GM21529 (cell line): Measurements from ENCODE around the gene TOM1.

Source experiments
- ATAC-seq: cut with Tn5 transposase; IDR thresholded peaks from one replicate; pipeline ENCODE4 v1.9.1; 2021; ENCODE audit not compliant: unreplicated experiment

TOM1 gene

DNA sequence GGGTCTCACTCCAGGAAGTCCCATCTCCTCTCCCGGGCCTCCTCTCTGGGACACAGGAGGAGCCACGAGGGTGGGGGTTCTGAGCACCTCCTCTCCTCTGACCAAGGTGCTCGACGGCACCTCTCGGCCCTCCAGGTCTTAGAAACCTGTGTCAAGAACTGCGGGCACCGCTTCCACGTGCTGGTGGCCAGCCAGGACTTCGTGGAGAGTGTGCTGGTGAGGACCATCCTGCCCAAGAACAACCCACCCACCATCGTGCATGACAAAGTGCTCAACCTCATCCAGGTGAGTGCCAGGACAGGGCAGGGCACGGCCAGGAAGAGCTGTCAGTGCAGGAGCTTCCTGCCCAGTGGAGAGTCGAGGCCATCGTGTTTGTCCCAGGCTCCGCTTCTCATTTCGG lies 23.2 kb downstream of the TOM1 start:
- no peak for ATAC-seq

DNA sequence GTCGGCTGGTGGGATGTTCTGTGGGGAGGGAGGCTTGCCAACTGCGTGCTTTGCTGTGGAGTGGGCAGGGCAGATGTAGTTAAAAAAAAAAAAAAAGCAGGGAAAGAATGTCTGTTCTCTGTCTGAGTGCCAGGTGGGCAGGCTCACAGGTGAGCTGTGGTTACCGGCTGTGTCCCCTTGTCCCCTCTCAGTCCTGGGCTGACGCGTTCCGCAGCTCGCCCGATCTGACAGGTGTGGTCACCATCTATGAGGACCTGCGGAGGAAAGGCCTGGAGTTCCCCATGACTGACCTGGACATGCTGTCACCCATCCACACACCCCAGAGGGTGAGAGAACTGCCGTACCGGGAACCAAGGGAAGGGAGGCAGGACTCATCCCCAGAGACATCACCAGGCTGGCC lies 23.6 kb downstream of the TOM1 start:
- ATAC-seq: no peak

DNA sequence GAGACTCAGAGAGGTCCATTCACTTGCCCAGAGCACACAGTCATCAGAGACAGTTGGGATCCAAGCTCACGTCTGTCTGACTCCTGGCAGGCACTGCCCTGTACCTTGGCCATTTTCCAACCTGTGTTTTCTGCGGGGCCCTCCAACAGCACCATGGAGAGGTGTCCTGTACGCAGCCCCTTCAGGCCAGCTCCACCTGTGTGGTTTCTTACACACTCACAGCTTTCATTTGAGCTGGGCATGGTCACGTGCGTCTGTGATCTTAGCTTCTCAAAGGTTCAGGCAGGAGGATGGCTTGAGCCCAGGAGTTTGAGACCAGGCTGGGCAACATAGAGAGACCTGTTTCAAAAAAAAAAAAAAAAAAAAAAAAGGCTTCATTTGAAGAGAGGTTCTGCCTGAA lies 24.4 kb downstream of the TOM1 start:
- ATAC-seq: no peak

DNA sequence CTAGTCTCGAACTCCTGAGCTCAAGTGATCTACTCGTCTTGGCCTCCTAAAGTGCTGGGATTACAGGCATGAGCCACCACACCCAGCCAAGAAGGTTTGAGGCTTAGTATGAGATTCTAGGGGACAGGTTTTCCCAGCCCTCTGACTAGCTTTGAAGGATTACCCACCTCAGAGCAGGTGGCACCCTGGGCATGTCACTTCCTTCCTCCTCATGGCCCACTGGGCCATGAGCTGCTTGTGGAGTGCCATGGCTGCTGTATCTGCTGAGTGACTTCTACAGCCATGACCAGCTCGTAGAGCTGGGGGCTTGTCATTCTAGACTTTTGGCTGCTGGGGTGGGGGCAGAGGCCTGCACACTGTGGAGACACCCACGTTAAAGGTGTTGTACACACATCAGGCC lies 25.1 kb downstream of the TOM1 start:
- no peak for ATAC-seq

GRCh38 chr22:35325209-35325608 lies 25.5 kb downstream of the TOM1 start:
- ATAC-seq: no peak

DNA sequence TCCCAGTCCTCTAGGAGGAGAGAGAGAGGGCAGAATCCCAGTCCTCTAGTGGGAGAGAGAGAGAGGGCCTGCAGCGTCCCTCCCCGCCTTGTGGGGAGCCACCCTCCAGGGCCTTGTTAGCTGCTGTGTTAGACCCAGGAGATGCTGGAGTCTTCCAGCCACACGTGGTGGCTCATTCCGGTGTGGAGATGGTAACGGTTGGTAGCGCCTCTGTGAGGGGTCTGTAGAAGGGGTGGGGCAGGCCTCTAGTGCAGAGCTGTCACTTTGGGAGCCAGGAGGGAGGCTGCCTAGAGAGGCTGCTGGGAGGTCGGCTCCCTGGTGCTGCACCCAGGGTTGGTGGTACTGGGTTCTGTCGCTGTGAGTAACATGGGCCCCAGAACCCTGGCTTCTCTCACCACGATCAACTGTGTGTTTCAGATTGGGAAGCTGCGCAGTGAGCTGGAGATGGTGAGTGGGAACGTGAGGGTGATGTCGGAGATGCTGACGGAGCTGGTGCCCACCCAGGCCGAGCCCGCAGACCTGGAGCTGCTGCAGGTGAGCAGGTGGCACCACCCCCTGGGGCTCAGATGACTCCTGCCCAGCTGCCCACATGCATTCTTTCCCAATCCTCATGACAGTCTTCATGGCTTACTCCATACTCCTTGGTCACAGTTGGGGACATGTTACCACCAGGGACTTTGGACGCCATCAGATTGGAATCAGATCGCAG lies 27.3 kb downstream of the TOM1 start:
- no peak for ATAC-seq

- no peak for ATAC-seq
Measured at GRCh38 chr22:35327690-35328471, 28.2 kb downstream of the TOM1 start.

DNA sequence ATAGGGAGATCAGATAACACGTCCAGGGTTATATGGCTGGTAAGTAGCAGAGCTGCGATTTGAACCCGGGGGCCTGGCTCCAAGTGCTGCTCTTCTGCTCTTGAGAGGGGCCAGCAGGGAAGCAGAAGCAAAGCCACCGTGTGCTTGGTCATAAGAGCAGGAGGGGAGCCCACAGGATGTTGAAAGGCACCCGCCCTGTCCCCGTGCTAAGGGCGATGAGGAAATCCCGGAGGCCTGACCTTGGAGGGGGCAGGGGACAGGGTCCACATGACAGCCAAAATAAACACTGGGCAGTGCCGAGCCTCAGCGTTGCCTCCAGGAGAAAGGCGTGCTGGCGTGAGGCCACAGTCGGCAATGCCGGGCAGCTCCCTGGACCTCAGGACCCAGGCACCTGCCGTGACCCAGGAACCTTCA lies 28.8 kb downstream of the TOM1 start:
- no peak for ATAC-seq

GRCh38 chr22:35329114-35329847 lies 29.6 kb downstream of the TOM1 start:
- ATAC-seq: no peak

GRCh38 chr22:35330258-35330861 lies 30.7 kb downstream of the TOM1 start:
- ATAC-seq: no peak

GRCh38 chr22:35332278-35332677 lies 32.6 kb downstream of the TOM1 start:
- ATAC-seq: no peak

DNA sequence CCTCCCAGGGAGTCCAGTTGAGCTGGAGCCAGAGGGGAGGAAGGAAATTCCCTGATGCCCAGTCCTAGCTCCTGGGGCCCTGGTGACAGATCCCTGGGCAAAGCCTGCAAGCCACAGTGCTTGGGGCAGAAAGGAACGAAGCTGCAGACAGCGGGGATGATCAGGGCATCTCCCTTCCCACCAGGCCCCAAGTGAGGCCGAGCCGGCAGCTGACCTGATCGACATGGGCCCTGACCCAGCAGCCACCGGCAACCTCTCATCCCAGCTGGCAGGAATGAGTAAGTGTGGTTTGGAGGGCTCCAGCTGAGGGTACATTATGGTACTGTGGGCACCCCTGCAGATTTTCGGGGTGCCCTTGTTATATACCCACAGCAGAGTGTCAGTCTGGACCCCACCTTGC lies 33.5 kb downstream of the TOM1 start:
- no peak for ATAC-seq

DNA sequence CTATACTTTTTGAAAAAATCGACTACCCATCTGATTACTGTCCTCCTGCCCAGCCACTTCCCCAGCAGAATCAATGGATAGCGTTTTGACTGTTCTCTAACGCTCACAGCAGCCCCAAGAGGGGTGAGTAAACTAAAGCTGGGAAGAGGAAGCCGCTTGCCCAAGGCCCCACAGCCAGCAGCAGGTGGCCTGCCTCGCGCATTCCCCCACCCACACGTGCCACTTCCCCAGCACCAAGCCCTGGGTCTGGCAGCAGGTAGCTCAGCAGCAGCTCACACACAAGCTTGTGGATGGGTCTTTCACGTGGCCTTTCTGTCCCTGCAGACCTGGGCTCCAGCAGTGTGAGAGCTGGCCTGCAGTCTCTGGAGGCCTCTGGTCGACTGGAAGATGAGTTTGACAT lies 34.3 kb downstream of the TOM1 start:
- ATAC-seq: no peak

GRCh38 chr22:35335468-35335867 lies 35.8 kb downstream of the TOM1 start:
- ATAC-seq: no peak

GRCh38 chr22:35335936-35336781 lies 36.5 kb downstream of the TOM1 start:
- no peak for ATAC-seq

DNA sequence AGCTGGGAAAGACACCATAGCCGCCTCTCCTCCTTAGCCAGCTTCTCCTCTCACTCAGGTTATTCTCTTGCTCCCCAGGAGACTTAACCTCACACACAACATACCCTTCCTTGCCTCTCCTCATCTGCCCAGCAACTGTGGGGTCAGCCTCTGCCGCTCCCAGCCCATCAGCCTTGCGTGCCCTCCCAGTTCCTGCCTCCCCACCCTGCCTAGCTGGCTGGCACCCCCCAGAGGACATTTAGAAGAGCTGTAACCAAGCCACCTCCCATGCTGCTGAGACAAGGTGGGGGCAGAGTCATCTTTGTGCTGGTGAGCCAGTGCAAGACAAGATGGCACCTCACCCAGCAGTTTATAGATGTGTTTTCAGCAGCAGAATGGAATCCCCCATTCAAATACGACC lies 38.2 kb downstream of the TOM1 start:
- ATAC-seq: no peak

GRCh38 chr22:35341090-35341874 lies 41.6 kb downstream of the TOM1 start:
- no peak for ATAC-seq

DNA sequence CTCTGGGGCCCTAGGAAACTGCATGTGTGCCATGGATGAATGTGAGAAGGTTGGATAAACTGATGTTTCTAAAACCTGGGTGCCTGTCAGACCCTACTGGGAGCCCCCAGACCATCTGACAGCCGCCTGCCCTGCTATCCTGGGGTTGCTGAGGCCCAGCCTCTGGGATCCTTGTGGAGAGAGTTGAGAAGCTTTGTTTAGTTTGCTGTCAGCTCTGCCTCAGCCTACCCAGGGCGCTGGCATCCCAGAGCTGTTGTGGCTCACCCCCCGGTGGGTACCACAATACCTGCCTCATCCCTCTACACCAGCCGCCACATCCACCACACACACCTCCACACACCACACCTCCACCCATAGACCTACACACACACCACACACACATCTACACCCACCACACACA lies 42.7 kb downstream of the TOM1 start:
- no peak for ATAC-seq

- ATAC-seq: no peak
Measured at GRCh38 chr22:35343664-35344550, 44.2 kb downstream of the TOM1 start.
